Cardiac fibroblast (primary cell): ENCODE results near the gene SLC6A6.

ENCODE experiments used
- DNase-seq, 2 donors: peaks; one replicate each; pipeline versions ENCODE4 v3.0.0 to v3.0.0-alpha.2; 2010; ENCODE audit warnings: low read depth in 2 of 2
- H3K4me3 ChIP-seq, 2 donors: replicated peaks in 1 of 2; 1 replicate in 1 of 2; 2 replicates in 1 of 2; pipeline ENCODE4 v1.5.1; 2011; ENCODE audit warnings: low read depth in 2 of 2, low read length in 2 of 2, mild to moderate bottlenecking in 2 of 2, moderate library complexity in 1 of 2
- CTCF ChIP-seq: IDR thresholded peaks from one replicate; pipeline ENCODE4 v1.5.1; 2011; ENCODE audit warnings: low read depth, mild to moderate bottlenecking, low read length, inconsistent platforms

SLC6A6 gene

GRCh38 chr3:14371573-14372474, 30.6 kb upstream of the SLC6A6 start:
- TF ChIP-seq CTCF, result no peak
- no peak overlapping the region for H3K4me3 ChIP-seq
- peak; percentile 58 to 72 for DNase-seq

GRCh38 chr3:14372587-14372986, 29.8 kb upstream of the SLC6A6 start:
- no peak overlapping the region for H3K4me3 ChIP-seq
- TF ChIP-seq CTCF, result no peak
- DNase-seq, result no peak

GRCh38 chr3:14373753-14374376, 28.5 kb upstream of the SLC6A6 start:
- DNase-seq, result no peak
- TF ChIP-seq CTCF, result no peak
- H3K4me3 ChIP-seq, result no peak overlapping the region

- no peak overlapping the region for H3K4me3 ChIP-seq
- no peak for TF ChIP-seq CTCF
- DNase-seq, result no peak
These were observed 27.9 kb upstream of the SLC6A6 start for GRCh38 chr3:14374444-14374883.

GRCh38 chr3:14375192-14375591, 27.2 kb upstream of the SLC6A6 start:
- no peak for TF ChIP-seq CTCF
- DNase-seq, result no peak
- H3K4me3 ChIP-seq, result no peak overlapping the region

GRCh38 chr3:14376348-14377043, 25.9 kb upstream of the SLC6A6 start:
- no peak overlapping the region for H3K4me3 ChIP-seq
- TF ChIP-seq CTCF, result no peak

More at GRCh38 chr3:14376348-14377043, 25.9 kb upstream of the SLC6A6 start:
- no peak for DNase-seq
